PC-3 (cell line): ENCODE measurements around the gene PLCXD1.
"Not testable (repeated sequence)": the region's sequence is repeated elsewhere in the genome, so short reads cannot be mapped to it uniquely, and the experiment has no call there.

Experiments
- CTCF ChIP-seq: fragments of 300-600 bp; sonication (generic); conservative IDR thresholded peaks from 2 replicates; pipeline ENCODE4 v1.5.1; 2017; ENCODE audit warnings: antibody characterized with exemption, low read depth, mild to moderate bottlenecking, low read length
- EZH2 ChIP-seq: fragments of 300-600 bp; sonication (generic); IDR thresholded peaks from one replicate; pipeline ENCODE4 v1.6.1; 2017; ENCODE audit warnings: antibody characterized with exemption, mild to moderate bottlenecking, low read length; ENCODE audit not compliant: unreplicated experiment

- not testable (repeated sequence) for TF ChIP-seq EZH2, CTCF
These were observed 49.1 kb downstream of the PLCXD1 start for GRCh38 chrX:330141-330725.
